ENCODE data around the gene RNLS.

RNLS gene

GRCh38 chr10:88521791-88522190, 61.3 kb downstream of the RNLS start:
- no peak for DNase-seq (ENCODE audit: low read depth in 2 of 2)
- no peak overlapping the region for H3K4me3 ChIP-seq (replicated peaks in 1 of 2; ENCODE audit: low read depth in 2 of 2, low read length in 2 of 2)
- TF ChIP-seq, protein P1, sequence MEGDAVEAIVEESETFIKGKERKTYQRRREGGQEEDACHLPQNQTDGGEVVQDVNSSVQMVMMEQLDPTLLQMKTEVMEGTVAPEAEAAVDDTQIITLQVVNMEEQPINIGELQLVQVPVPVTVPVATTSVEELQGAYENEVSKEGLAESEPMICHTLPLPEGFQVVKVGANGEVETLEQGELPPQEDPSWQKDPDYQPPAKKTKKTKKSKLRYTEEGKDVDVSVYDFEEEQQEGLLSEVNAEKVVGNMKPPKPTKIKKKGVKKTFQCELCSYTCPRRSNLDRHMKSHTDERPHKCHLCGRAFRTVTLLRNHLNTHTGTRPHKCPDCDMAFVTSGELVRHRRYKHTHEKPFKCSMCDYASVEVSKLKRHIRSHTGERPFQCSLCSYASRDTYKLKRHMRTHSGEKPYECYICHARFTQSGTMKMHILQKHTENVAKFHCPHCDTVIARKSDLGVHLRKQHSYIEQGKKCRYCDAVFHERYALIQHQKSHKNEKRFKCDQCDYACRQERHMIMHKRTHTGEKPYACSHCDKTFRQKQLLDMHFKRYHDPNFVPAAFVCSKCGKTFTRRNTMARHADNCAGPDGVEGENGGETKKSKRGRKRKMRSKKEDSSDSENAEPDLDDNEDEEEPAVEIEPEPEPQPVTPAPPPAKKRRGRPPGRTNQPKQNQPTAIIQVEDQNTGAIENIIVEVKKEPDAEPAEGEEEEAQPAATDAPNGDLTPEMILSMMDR (IDR thresholded peaks at IDR 0.05; ENCODE audit: low read depth, low read length) = no peak

DNA sequence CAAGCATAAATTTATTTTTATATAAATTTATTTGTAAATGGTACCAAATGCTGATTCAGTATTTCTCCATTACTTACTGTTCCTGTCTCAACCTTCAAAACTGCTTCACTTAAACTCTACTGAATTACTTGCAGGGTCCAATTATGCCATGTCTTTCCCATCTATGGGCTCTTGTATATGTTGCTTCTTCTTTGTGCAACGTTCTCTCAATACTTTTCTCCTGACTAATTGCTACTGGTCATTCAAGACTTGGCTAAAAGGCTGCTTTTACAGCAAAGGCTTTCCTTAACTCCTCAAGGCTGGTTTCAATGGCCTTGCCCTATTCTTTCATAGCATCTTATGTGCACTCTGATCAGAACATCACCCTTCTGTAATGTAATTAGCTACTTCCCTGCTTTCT, 67.9 kb downstream of the RNLS start:
- no peak for DNase-seq (ENCODE audit: low read depth in 2 of 2)
- no peak overlapping the region for H3K4me3 ChIP-seq (replicated peaks in 1 of 2; ENCODE audit: low read depth in 2 of 2, low read length in 2 of 2)
- TF ChIP-seq, protein P1 (IDR thresholded peaks at IDR 0.05; ENCODE audit: low read depth, low read length) = no peak

DNA sequence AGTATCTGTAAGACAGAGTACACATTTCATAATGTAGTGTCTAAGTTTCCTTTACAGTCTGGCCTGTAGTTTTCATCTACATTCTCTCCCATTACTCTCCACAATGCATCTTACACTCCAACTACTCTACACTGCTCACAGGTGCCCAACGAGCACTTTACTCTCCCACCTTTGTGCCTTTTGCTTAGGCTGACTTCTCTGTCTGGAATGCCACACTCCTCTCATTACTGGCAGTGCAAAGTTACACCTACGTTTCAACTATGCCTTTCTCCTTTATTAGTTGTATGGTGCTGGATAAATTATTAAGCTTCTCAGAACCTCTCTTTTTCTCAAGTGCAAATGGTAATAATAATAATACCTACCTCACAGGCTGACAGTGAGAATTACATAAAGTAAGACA, 70.5 kb downstream of the RNLS start:
- no peak for DNase-seq (ENCODE audit: low read depth in 2 of 2)
- TF ChIP-seq, protein P1 (IDR thresholded peaks at IDR 0.05; ENCODE audit: low read depth, low read length) = no peak

GRCh38 chr10:88508796-88509195, 74.3 kb downstream of the RNLS start:
- H3K4me3 ChIP-seq (replicated peaks in 1 of 2; ENCODE audit: low read depth in 2 of 2, low read length in 2 of 2) = no peak overlapping the region
- no peak for DNase-seq (ENCODE audit: low read depth in 2 of 2)
- TF ChIP-seq, protein P1 (IDR thresholded peaks at IDR 0.05; ENCODE audit: low read depth, low read length) = no peak

More for the DNA sequence above, 70.5 kb downstream of the RNLS start:
- no peak overlapping the region for H3K4me3 ChIP-seq (replicated peaks in 1 of 2; ENCODE audit: low read depth in 2 of 2, low read length in 2 of 2)

DNA sequence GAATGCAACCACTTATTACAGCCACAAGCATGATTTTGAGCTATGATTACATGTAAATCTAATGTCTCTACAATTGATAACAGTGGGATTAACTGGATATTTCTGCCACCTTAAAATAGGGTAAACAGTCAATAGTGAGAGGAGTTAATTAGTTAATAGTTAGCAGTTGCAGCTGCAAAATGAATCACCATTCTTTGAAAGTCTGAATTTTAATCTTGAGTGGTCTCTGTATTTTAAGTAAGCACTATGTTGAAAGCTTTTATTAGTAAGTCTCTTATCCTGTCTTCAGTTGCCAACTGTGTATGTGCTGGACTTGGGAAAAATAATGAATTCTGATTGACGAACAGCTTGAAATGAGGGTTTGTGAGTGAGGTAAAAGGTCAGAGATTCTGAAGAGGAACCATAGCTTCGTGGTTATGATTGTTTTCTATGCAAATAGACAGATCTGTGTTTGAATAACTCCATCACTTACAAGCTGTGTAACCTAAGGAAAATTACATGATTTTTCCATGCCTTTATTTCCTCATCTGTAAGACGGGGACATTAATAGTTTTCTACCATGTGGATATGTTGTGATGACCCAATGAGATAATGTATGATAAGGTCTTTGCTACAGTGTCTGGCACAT, 75.2 kb downstream of the RNLS start:
- TF ChIP-seq, protein P1 (IDR thresholded peaks at IDR 0.05; ENCODE audit: low read depth, low read length) = no peak
- DNase-seq (ENCODE audit: low read depth in 2 of 2) = no peak
- H3K4me3 ChIP-seq (replicated peaks in 1 of 2; ENCODE audit: low read depth in 2 of 2, low read length in 2 of 2) = no peak overlapping the region

DNA sequence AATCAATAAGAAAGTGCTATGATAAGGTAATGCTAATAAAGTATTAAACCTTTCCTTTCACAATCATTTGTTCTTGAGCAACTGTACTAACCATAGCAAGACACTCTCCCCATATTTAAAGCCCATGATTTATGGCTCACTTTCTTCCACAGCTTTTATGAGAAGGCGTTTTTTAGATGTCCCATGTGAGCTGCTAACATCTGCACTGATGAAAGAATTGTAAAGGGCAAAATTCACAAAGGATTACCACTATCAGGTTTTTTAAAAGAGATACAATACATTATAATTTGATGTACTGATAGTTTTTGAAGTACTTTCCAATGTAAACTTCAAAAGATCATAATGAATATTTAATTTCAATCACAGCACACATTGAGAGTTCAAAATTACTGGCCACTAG, 75.7 kb downstream of the RNLS start:
- no peak overlapping the region for H3K4me3 ChIP-seq (replicated peaks in 1 of 2; ENCODE audit: low read depth in 2 of 2, low read length in 2 of 2)
- TF ChIP-seq, protein P1 (IDR thresholded peaks at IDR 0.05; ENCODE audit: low read depth, low read length) = no peak
- no peak for DNase-seq (ENCODE audit: low read depth in 2 of 2)

GRCh38 chr10:88505680-88506215, 77.4 kb downstream of the RNLS start:
- no peak for DNase-seq (ENCODE audit: low read depth in 2 of 2)
- H3K4me3 ChIP-seq (replicated peaks in 1 of 2; ENCODE audit: low read depth in 2 of 2, low read length in 2 of 2) = no peak overlapping the region
- TF ChIP-seq, protein P1 (IDR thresholded peaks at IDR 0.05; ENCODE audit: low read depth, low read length) = no peak
